ENCODE measurements around the gene TPGS2. TPM values are rescaled to one million over a fixed set of nuclear protein-coding genes. Genes with fewer than 3 reads are reported as not detected.

The TPGS2 gene
- polyA plus RNA-seq, 1 donor from 2014 or later, result 217 TPM

GRCh38 chr18:36835927-36836326, 7.1 kb upstream of the TPGS2 start:
- Histone ChIP-seq H2AFZ (ENCODE audit: low read depth, low read length) (no peak overlapping the region), H3F3A (ENCODE audit: insufficient read depth, low read length, poor library complexity, severe bottlenecking) (no peaks in the 10 kb centered on the region), H4K20me1 (ENCODE audit: insufficient read depth) (no peaks in the 10 kb centered on the region), H3K27me3 (ENCODE audit: insufficient read depth, low read depth, low read length) (no peaks in the 10 kb centered on the region), H3K79me2 (replicated peaks; ENCODE audit: insufficient read depth, low read length) (no peaks in the 10 kb centered on the region), H3K9me2 (ENCODE audit: insufficient read depth, low read length) (no peaks in the 10 kb centered on the region), H3K36me3 (ENCODE audit: insufficient read depth, low read length) (no peaks in the 10 kb centered on the region), H3K9ac (ENCODE audit: low read length) (no peak overlapping the region), H3K9me3 (ENCODE audit: low read length) (peaks cover 4% of the 10 kb centered on the region), H3K4me2 (ENCODE audit: low read length) (no peak overlapping the region), H3K27ac (ENCODE audit: low read length) (no peak overlapping the region), H3K4me3 (ENCODE audit: low read length) (no peak overlapping the region)
- TF ChIP-seq EP300 (conservative IDR thresholded peaks at IDR 0.05; ENCODE audit: poor library complexity, severe bottlenecking), result no peak
- TF ChIP-seq TAF1 (IDR thresholded peaks at IDR 0.05; ENCODE audit: low read depth), result no peak
- TF ChIP-seq REST (IDR thresholded peaks at IDR 0.05; ENCODE audit: borderline replicate concordance), result no peak
- no peak for TF ChIP-seq EZH2 (IDR thresholded peaks at IDR 0.05; ENCODE audit: borderline replicate concordance, insufficient read depth, low read length, poor library complexity, severe bottlenecking)
- no peak for TF ChIP-seq SMC3 (conservative IDR thresholded peaks at IDR 0.05; ENCODE audit: poor library complexity)

- H2AFZ ChIP-seq (ENCODE audit: low read depth, low read length), result no peak overlapping the region
- H4K20me1 ChIP-seq (ENCODE audit: insufficient read depth), result no peaks in the 10 kb centered on the region
- H3F3A ChIP-seq (ENCODE audit: insufficient read depth, low read length, poor library complexity, severe bottlenecking), result no peaks in the 10 kb centered on the region
- H3K79me2 ChIP-seq (replicated peaks; ENCODE audit: insufficient read depth, low read length), result no peaks in the 10 kb centered on the region
- H3K36me3 ChIP-seq (ENCODE audit: insufficient read depth, low read length), result no peaks in the 10 kb centered on the region
- H3K27me3 ChIP-seq (ENCODE audit: insufficient read depth, low read depth, low read length), result no peaks in the 10 kb centered on the region
- no peak overlapping the region for H3K4me2 ChIP-seq (ENCODE audit: low read length)
- TF ChIP-seq SMC3 (conservative IDR thresholded peaks at IDR 0.05; ENCODE audit: poor library complexity) (no peak), CTCF (IDR thresholded peaks at IDR 0.05; ENCODE audit: poor library complexity, severe bottlenecking) (no peak), TAF1 (IDR thresholded peaks at IDR 0.05; ENCODE audit: low read depth) (no peak), EP300 (conservative IDR thresholded peaks at IDR 0.05; ENCODE audit: poor library complexity, severe bottlenecking) (no peak), EZH2 (IDR thresholded peaks at IDR 0.05; ENCODE audit: borderline replicate concordance, insufficient read depth, low read length, poor library complexity, severe bottlenecking) (no peak), POLR2AphosphoS5 (IDR thresholded peaks at IDR 0.05) (no peak), MXI1 (conservative IDR thresholded peaks at IDR 0.05; ENCODE audit: poor library complexity, severe bottlenecking) (no peak), RAD21 (conservative IDR thresholded peaks at IDR 0.05) (no peak), REST (IDR thresholded peaks at IDR 0.05; ENCODE audit: borderline replicate concordance) (no peak)
- peak overlapping the region; percentile 26 for H3K27ac ChIP-seq (ENCODE audit: low read length)
- H3K9me2 ChIP-seq (ENCODE audit: insufficient read depth, low read length), result no peaks in the 10 kb centered on the region
- peaks cover 4% of the 10 kb centered on the region for H3K9me3 ChIP-seq (ENCODE audit: low read length)
- H3K9ac ChIP-seq (ENCODE audit: low read length), result no peak overlapping the region
- H3K4me3 ChIP-seq (ENCODE audit: low read length), result peak overlapping the region; percentile 6
Measured at GRCh38 chr18:36833120-36833519, 4.3 kb upstream of the TPGS2 start.

Data from neural cell (in vitro differentiated cells).